K562 (cell line): ENCODE data around the gene FAM120AOS. TPM values are rescaled to one million over a fixed set of nuclear protein-coding genes. Genes with fewer than 3 reads are reported as not detected.

Source experiments
- C11orf30 ChIP-seq: fragments of 450-650 bp; IDR thresholded peaks from 2 replicates; pipeline ENCODE4 v1.6.1; 2016; ENCODE audit warnings: low read depth, mild to moderate bottlenecking
- DPF2 ChIP-seq: fragments of 450-650 bp; IDR thresholded peaks from 2 replicates; pipeline ENCODE4 v1.6.1; 2016
- FOXK2 ChIP-seq, 2 experiments: fragments of 450-650 bp; IDR thresholded peaks in 1 of 2; conservative IDR thresholded peaks in 1 of 2; 2 replicates each; pipeline ENCODE4 v1.6.1; 2016; ENCODE audit warnings: low read depth in 2 of 2, mild to moderate bottlenecking in 1 of 2
- HDAC2 ChIP-seq: fragments of 450-650 bp; IDR thresholded peaks from 2 replicates; pipeline ENCODE4 v1.6.1; 2016; ENCODE audit warnings: mild to moderate bottlenecking
- HNRNPL ChIP-seq: fragments of 200-400 bp; formaldehyde crosslinking; IDR thresholded peaks from 2 replicates; pipeline ENCODE4 v1.6.1; 2017; ENCODE audit warnings: low read depth, mild to moderate bottlenecking, low read length
- KLF1 ChIP-seq: fragments of 450-650 bp; IDR thresholded peaks from 2 replicates; pipeline ENCODE4 v1.6.1; 2016; ENCODE audit warnings: missing genetic modification characterization, missing compliant biosample characterization
- PKNOX1 ChIP-seq: fragments of 450-650 bp; IDR thresholded peaks from 2 replicates; pipeline ENCODE4 v1.6.1; 2016
- SMARCA4 ChIP-seq: fragments of 450-650 bp; IDR thresholded peaks from 2 replicates; pipeline ENCODE4 v1.6.1; 2016
- UBTF ChIP-seq, 2 experiments: IDR thresholded peaks; 2 replicates each; pipeline ENCODE4 v1.6.1; 2012; ENCODE audit warnings: improper control_type of control experiment in 2 of 2, low read depth in 2 of 2, low read length in 2 of 2, borderline replicate concordance in 1 of 2
- ZKSCAN3 ChIP-seq: fragments of 250-450 bp; sonication (Bioruptor Pico); IDR thresholded peaks from 2 replicates; pipeline ENCODE4 v1.4.0; 2020
- ZMIZ1 ChIP-seq, 2 experiments: fragments of 150-350 bp in 1 of 2; IDR thresholded peaks; 2 replicates each; pipeline ENCODE4 v1.6.1; 2012 to 2016; ENCODE audit warnings: low read depth in 2 of 2, low read length in 2 of 2, mild to moderate bottlenecking in 1 of 2, moderate library complexity in 1 of 2
- ZNF184 ChIP-seq: sonication (generic); formaldehyde crosslinking; IDR thresholded peaks from 2 replicates; pipeline ENCODE4 v1.5.0; 2020; ENCODE audit warnings: missing genetic modification reagents
- polyA plus RNA-seq, 8 experiments: library from polyadenylated mRNA; depleted of rRNA in 4 of 8; stranded (reverse) in 5 of 8; unstranded in 3 of 8; fragments of >200 nt; fragmentation: Nextera tagmentation in 2 of 8; fragmentation: Illumina TruSeq in 1 of 8; extraction: Ambion mirVana in 2 of 8; extraction: Trizol in 1 of 8; gene quantifications; 2 replicates each; pipeline versions ENCODE4 v1.2.1 to v1.2.3, GENCODE V29; 2011 to 2014; ENCODE audit warnings: inconsistent platforms in 1 of 8, missing spikeins in 1 of 8
- total RNA-seq, 7 experiments: library from RNA; depleted of rRNA in 6 of 7; stranded (reverse); fragments of >200 nt in 6 of 7; fragmentation: Illumina TruSeq in 2 of 7; extraction: Trizol in 2 of 7; gene quantifications; 2 replicates each; pipeline versions ENCODE4 v1.2.1 to v1.2.3, GENCODE V29; 2011 to 2021; ENCODE audit warnings: low replicate concordance in 1 of 7

The FAM120AOS gene
- total and polyA plus RNA-seq, 9 of the 15 experiments (the other 6 are each of a cell fraction or from before 2014, with no cell fraction given) = 18.8 to 53.4 (median 41.4) TPM

GRCh38 chr9:93467062-93467416 is 13.7 kb upstream of the FAM120AOS start (continued):
- TF ChIP-seq UBTF (IDR thresholded peaks at IDR 0.05; ENCODE audit: borderline replicate concordance in 1 of 2, low read depth in 2 of 2, low read length in 2 of 2) (no peak), DPF2 (peak; percentile 40), C11orf30 (peak; percentile 98), PKNOX1 (no peak), HNRNPL (no peak), KLF1 (tag) (no peak), SMARCA4 (peak; percentile 63; the same call in 1 of the 2 replicates), ZKSCAN3 (CRISPR knock-in tag) (no peak), ZNF184 (CRISPR knock-in tag) (no peak), HDAC2 (0 out of 2 replicates have a peak, but pooled peaks have one; percentile 19), ZMIZ1 (IDR thresholded peaks at IDR 0.05; ENCODE audit: low read depth in 2 of 2, low read length in 2 of 2) (no peak), FOXK2 (conservative IDR thresholded peaks at IDR 0.05 in 1 of 2, IDR thresholded peaks at IDR 0.05 in 1 of 2; ENCODE audit: low read depth in 2 of 2) (0 out of 4 replicates have a peak, but pooled peaks of 1 of the 2 experiments have one; percentile 17)
